Nephron (organoid): ENCODE data around the gene MAP2K7.

ENCODE experiments used
- H3K27ac Mint-ChIP-seq, 3 experiments: 2 replicates each; pipeline ENCODE4 v1.8.0; 2020; ENCODE audit warnings: mixed read lengths in 3 of 3, mild to moderate bottlenecking in 2 of 3, moderate library complexity in 1 of 3
- H3K27me3 Mint-ChIP-seq: 2 replicates; pipeline ENCODE4 v1.8.0; 2021; ENCODE audit warnings: low read depth, mild to moderate bottlenecking, moderate library complexity, mixed read lengths
- H3K36me3 Mint-ChIP-seq: 2 replicates; pipeline ENCODE4 v1.8.0; 2020; ENCODE audit warnings: low read depth, mixed read lengths
- H3K4me1 Mint-ChIP-seq: 2 replicates; pipeline ENCODE4 v1.8.0; 2020; ENCODE audit warnings: mixed read lengths
- H3K4me3 Mint-ChIP-seq, 3 experiments: 2 replicates each; pipeline ENCODE4 v1.8.0; 2020; ENCODE audit warnings: mild to moderate bottlenecking in 3 of 3, mixed read lengths in 3 of 3, moderate library complexity in 2 of 3
- H3K9me3 Mint-ChIP-seq: 2 replicates; pipeline ENCODE4 v1.8.0; 2020; ENCODE audit warnings: mixed read lengths
- CTCF ChIP-seq, 3 experiments: fragments of 200-600 bp; sonication (generic); IDR thresholded peaks; one replicate each; pipeline ENCODE4 v1.5.0; 2021; ENCODE audit warnings: antibody characterized with exemption in 3 of 3; ENCODE audit not compliant: unreplicated experiment in 3 of 3

The MAP2K7 gene

GRCh38 chr19:7920519-7921301 lies 17.0 kb downstream of the MAP2K7 start:
- H3K4me3 Mint-ChIP-seq: peak overlapping the region; percentile 83 to 90 (median 90)
- H3K9me3 Mint-ChIP-seq: no peaks in the 10 kb centered on the region
- H3K27ac Mint-ChIP-seq: peak overlapping the region; percentile 89 to 94 (median 92)
- H3K36me3 Mint-ChIP-seq: no peaks in the 10 kb centered on the region
- peaks cover 20% of the 10 kb centered on the region for H3K4me1 Mint-ChIP-seq
- peaks cover 36% of the 10 kb centered on the region for H3K27me3 Mint-ChIP-seq
- no peak for TF ChIP-seq CTCF (IDR thresholded peaks at IDR 0.05; ENCODE audit: unreplicated experiment in 3 of 3)

GRCh38 chr19:7921302-7921966 lies 17.8 kb downstream of the MAP2K7 start:
- Mint-ChIP-seq H3K27me3 (peaks cover 31% of the 10 kb centered on the region), H3K4me3 (peak overlapping the region; percentile 83 to 90 (median 90)), H3K4me1 (peaks cover 22% of the 10 kb centered on the region), H3K27ac (peak overlapping the region; percentile 89 to 94 (median 92)), H3K9me3 (no peaks in the 10 kb centered on the region), H3K36me3 (no peaks in the 10 kb centered on the region)
- TF ChIP-seq CTCF (IDR thresholded peaks at IDR 0.05; ENCODE audit: unreplicated experiment in 3 of 3): no peak

- H3K36me3 Mint-ChIP-seq: no peaks in the 10 kb centered on the region
- H3K4me1 Mint-ChIP-seq: peaks cover 22% of the 10 kb centered on the region
- H3K4me3 Mint-ChIP-seq: peak overlapping the region; percentile 65 to 77 (median 66)
- H3K27ac Mint-ChIP-seq: peak overlapping the region in 2 of 3 experiments; percentile 15 to 44
- TF ChIP-seq CTCF (IDR thresholded peaks at IDR 0.05; ENCODE audit: unreplicated experiment in 3 of 3): no peak
- no peaks in the 10 kb centered on the region for H3K9me3 Mint-ChIP-seq
- peaks cover 25% of the 10 kb centered on the region for H3K27me3 Mint-ChIP-seq
Measured at GRCh38 chr19:7921967-7922835, 18.5 kb downstream of the MAP2K7 start.

GRCh38 chr19:7922836-7923195 lies 19.1 kb downstream of the MAP2K7 start:
- H3K9me3 Mint-ChIP-seq: no peaks in the 10 kb centered on the region
- H3K27ac Mint-ChIP-seq: peak overlapping the region in 1 of 3 experiments; percentile 53
- peak overlapping the region; percentile 49 to 63 (median 59) for H3K4me3 Mint-ChIP-seq
- peaks cover 22% of the 10 kb centered on the region for H3K27me3 Mint-ChIP-seq
- no peaks in the 10 kb centered on the region for H3K36me3 Mint-ChIP-seq
- no peak for TF ChIP-seq CTCF (IDR thresholded peaks at IDR 0.05; ENCODE audit: unreplicated experiment in 3 of 3)
- peaks cover 22% of the 10 kb centered on the region for H3K4me1 Mint-ChIP-seq

- Mint-ChIP-seq H3K4me3 (peak overlapping the region; percentile 59 to 77 (median 74)), H3K36me3 (peaks cover 5% of the 10 kb centered on the region), H3K27me3 (peaks cover 15% of the 10 kb centered on the region), H3K9me3 (no peaks in the 10 kb centered on the region), H3K27ac (peak overlapping the region in 1 of 3 experiments; percentile 53), H3K4me1 (peaks cover 27% of the 10 kb centered on the region)
- TF ChIP-seq CTCF (IDR thresholded peaks at IDR 0.05; ENCODE audit: unreplicated experiment in 3 of 3): no peak
Measured at GRCh38 chr19:7923295-7924191, 19.9 kb downstream of the MAP2K7 start.
